Activated CD4-positive, CD25-positive, alpha-beta regulatory T cell treated with anti-CD3 and anti-CD28 coated beads, Interleukin-2, amount 50 U/mL, for 16 hours (primary cell): ENCODE data around the gene YPEL3.

Experiments used
- DNase-seq: peaks from one replicate; pipeline ENCODE4 v3.0.0-alpha.2; 2020; ENCODE audit warnings: low read depth, low spot score

The YPEL3 gene

DNA sequence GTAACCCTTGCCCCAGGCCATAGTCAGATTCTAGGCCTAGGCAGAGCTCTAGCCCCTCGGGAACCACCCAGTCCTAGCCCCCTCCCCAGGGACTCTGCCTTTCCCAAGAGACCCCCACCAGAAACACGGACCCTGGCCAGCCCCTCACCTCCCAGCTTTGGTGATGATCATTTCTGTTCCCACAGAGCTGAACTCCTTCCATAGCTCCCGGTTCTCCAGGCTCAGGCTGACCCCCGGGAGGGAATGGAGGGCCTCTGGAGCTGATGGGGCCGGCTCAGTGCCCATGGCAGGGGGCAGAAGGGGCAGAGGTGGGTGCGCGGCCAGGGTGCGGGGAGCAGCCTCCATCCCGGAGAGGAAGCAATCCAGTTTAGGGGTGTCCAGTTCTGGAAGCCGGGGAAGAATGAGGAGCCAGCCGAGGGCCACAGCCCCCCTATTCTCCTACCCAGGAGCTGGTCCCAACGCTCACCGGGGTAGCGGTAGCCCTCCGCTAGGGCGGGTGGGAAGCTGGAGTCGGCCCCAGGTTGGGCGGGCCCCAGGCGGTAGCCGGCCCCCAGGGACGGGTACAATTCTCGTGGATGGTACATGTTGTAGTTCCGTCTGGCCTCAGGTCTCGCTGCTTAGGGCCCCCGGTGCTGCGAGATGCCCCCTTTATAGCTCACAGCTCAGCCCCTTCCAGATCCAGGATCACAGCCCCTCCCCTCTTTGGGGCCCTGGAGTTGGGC, 5.2 kb downstream of the YPEL3 start:
- DNase-seq, result no peak

DNA sequence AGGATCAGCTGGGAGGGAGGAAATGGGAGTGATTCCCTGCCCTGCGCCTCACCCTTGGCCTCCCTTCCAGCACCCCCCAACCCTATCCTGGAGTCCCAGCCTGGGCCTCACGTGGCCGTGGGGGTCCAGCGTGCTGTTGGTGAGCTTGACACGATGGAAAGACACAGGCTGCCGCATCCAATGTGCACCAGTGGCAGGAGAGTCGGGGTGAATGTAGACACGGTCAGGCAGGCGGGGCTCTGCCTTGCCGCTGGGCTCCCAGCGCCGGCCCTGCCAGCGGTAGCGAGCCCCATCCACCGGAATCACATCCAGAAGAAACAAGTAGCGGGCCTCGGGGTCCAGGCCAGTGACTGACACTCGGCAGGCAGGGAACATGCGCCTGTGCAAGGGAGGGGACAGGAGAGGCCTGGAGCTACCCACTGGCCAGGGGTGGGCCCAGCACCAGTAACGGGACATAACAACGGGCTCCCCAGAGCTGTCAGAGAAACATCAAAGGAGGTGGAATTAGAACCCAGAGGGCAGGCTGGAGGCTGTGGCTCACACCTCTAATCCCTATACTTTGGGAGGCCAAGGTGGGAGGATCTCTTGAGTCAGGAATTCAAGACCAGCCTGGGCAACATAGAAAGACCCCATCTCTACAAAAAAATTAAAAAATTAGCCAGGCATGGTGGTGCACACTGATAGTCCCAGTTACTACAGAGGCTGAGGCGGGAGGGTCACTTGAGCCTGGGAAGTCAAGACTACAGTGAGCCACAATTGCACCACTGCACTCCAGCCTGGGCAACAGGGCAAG, 7.0 kb downstream of the YPEL3 start:
- no peak for DNase-seq

DNA sequence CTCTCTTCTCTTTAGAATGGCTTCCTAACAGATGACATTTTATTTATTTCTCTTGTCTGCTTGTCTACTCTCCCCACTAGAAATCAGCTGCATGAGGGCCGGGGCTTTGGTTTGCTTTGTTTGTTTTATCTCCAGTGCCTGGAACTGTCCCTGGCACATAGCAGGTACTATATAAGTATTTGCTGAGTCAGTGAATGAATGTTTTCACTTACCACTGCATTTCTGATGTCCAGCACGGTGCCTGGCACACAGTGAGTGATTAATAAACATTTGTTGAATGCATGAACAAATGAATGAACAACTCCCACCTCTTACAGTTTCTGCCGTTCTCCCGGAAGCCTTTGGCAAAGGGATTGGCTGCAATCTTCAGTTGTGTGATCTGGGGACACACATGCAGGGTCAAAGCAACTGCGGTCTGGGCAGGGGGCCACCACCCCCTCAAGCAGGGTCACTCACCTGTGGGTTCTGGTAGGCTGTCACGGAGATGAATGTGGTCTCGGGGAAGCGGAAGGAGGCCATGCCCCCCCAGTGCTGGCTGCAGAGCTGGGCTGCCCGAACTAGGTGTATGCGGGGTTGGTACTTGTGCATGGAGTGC, 7.7 kb downstream of the YPEL3 start:
- DNase-seq, result no peak

DNA sequence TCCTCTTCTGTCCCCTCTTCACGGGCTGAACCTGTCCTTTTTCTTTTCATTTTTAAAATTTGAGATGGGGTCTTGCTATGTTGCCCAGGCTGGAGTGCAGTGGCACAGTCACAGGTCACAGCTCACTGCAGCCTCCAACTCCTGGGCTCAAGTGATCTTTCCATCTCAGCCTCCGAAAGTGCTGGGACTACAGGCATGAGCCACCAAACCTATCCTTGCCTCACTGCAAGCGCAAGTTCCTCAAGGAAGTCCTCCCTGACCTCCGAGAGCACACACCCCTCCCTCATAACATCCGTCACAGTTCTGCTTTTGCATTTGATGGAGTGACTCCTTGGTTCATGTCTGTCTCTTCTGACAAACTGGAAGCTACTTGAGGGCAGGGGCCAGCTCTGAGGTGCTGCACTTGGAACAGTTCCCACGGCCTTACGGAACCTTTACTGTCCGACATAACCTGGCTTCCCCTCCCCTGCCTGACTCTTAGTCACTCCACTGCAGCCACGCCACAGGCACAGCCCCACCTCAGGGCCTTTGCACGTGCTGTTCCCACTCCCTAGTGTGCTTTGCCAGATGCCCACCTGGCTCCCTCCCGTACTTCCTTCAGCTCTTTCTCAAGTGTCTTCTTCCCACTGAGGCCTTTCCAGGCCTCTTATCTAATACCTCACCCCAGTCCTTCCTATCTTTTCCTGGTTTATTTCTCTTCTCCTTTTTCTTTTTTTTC, 8.7 kb downstream of the YPEL3 start:
- no peak for DNase-seq

DNA sequence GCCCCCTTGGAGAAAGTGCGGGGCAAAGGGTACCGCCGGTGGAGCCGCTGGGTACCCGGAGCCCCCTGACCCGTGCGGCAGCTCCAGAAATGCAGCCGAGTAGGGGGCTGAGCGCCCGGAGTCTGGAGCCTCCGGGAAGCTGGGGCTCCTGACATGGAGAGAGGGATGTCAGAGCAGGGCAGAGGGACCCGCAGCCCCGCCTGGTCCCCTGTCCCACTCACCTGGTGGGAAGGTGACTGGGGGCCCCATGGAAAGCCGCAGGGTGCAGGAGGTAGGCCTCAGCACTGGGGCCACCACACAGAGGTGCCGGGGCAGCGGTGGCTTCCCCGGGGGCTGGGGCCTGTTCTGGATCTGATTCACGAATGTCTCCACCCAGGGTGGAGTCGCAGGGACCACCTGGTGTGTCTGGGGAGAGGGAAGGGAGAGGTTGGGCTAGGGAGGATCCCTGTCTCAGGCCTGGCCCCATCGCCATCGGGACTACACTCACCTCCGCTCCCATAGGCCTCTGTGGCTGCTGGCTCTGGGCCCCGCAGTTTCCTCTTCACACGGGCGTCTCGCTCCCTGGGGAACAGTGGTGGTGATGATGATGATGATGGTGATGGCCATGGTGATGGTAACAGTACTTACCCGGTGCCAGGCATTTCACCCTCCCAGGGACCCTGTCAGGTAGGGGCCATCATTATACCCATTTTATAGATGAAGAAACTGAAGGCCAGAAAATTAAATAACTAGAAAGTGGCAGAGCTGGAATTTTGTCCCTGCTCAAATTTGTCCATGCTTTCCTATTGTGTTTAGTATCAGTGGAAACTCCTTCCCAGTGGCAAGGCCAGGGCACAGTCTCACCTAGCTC, 9.5 kb downstream of the YPEL3 start:
- DNase-seq, result no peak

DNA sequence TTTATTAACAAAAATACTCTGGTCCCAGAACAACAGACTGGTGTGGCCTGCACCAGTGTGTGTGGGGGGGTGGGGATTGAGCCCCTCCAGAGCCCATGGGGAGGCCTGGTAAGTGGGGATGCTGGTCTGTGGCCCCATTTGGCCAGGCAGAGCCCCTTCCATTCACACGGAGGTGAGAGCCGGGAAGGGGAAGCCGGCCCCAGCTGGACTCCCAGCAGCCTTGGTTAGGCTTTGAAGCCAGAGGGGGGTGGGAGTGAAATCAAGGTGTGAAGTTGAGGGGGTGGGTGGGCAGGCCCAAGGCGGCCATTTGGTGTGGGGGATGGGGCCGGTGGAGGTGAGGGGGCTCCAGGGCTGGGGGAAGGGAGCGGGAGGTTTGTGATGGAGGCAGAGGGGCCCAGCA, 10.2 kb downstream of the YPEL3 start:
- DNase-seq, result no peak

DNA sequence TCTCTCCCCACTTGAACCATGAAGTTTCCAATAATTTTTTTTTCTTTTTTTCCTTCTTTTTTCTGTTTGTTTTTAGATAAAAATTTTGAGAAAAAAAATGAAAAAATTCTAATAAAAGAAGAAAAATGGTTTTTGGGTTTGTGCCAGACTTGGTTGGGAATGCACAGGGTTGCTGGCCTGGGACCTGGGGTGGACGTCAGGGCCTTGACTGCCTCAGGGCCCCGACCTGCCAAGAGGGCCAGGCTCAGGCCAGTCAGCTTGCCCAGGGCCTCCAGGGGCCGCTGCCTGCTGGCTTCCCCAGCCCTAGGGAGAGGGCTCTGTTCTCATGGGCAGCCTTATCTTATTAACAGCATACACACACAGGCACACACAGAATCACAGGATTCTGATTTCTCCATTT, 10.8 kb downstream of the YPEL3 start:
- DNase-seq, result no peak

DNA sequence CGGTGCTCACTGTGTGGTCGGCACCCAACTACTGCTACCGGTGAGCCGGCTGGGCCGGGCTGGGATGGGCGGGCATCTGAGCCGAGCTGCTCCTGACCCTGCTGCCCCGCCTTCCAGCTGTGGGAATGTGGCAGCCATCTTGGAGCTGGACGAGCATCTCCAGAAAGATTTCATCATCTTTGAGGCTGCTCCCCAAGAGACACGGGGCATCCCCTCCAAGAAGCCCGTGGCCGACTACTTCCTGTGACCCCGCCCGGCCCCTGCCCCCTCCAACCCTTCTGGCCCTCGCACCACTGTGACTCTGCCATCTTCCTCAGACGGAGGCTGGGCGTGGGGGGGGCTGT, 11.2 kb downstream of the YPEL3 start:
- DNase-seq, result no peak

DNA sequence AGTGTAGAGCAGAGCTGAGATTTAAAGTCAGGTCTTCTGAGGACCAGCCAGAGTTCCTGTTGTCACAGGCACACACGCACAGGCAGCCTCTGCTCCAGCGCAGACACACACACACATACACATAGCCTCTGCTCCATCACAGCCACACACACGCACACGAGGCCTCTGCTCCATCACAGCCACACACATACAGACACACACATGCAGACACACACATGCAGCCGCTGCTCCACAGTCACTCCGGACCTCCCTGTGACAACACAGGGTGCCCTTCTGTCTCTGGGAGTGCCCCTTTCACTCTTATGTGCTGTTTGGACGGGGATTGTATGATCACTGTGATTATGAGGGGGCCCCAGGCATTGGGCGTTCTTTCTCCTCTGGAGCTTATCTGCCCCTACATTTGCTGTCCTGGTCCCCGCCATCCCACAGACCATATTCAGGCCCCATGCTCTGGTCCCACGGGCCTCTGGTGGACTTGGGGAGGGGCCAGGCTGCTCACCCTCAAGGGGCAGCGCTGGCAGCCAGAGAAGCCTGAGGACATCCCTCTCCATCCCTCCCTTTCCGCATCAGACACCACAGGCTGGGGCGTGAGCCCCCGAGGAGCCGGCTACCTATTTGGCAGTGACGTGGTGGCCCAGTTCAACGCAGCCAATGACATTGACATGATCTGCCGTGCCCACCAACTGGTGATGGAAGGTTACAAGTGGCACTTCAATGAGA, 11.8 kb downstream of the YPEL3 start:
- DNase-seq, result no peak

DNA sequence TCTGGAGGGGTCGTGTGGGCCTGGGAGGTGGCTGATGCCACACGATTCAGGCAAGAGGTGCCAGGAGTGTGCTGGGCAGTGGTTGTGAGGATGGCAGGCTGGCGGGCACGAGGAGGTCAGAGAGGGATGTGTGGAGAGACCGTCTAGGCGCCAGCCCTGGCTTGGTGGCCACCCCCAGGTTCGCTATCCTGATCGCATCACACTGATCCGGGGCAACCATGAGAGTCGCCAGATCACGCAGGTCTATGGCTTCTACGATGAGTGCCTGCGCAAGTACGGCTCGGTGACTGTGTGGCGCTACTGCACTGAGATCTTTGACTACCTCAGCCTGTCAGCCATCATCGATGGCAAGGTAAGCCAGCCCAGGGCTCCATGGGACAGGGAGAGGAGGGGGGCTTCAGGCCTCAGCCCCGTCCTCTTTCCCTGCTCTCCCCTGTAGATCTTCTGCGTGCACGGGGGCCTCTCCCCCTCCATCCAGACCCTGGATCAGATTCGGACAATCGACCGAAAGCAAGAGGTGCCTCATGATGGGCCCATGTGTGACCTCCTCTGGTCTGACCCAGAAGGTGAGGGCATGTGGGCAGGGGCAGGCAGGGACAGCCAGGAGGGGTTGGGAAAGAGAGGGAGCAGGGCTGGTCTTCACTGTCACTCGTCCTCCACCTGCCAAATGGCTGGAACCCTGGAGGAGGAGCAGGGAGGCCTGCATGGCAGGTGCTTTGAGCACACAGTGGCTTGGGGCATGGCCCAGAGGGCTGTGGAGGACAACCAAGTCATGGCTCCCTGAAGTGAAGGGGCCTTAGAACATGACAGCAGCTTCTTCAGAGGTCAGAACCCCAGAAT, 12.6 kb downstream of the YPEL3 start:
- DNase-seq, result no peak

DNA sequence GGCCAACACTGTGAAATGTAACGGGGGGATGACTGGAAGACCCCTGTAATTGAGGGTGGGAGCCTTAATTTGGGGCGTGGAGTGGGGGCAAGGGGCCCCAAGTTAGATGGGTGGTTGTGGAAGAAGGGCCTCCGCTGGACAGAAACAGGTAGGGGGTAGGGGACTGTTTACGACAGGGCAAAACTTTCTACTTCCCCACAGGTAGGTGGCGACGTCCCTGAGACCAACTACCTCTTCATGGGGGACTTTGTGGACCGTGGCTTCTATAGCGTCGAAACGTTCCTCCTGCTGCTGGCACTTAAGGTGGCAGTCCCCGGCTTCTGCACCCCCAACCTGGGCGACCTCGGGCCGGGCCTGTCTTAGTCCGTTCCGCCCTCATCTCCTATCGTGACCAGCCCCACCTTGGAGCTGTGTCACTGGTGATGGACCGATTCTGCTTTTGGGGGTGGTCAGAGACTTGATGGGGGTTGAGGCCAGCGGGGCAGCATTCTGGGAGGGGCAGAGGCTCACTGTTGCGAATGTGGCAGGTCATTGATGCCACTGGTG, 13.4 kb downstream of the YPEL3 start:
- DNase-seq, result no peak

DNA sequence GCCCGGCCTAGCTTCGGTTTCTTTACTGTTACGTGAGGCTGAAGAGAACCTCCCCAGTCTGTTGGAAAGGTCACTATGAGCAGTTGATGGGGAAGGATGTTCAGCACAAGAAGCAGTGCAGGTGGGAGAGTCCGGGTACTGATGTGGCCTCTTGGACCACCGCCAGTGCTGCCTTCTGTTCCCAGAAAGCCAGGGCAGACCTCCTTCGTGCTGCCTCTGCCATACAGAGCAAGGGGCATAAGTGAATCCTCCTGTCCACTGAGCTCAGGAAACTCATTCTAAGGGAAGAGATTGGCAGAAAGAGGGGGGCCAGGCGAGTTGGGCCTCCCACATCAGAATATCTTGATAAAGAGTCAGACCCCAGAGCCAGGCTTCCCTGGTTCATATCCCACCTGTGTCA, 16.5 kb downstream of the YPEL3 start:
- no peak for DNase-seq

DNA sequence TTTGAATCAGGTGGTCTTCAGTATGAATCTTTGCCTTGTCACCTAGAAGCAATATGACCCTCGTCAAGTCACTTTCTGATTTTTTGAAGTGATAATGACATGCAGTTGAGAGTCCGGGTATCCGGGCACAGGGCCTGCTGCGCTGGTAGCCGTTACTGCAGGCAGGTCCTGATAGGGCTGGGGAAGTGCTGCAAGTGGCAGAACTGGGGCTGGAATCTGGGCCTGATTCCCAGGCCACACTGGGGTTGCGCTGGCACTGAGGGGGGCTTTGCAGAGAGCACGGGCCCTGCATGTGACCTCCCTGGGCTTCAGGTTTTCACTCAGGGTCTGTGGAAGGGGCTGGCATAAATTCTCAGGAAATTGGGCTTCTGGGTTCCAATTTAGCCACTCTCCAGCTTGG, 17.3 kb downstream of the YPEL3 start:
- no peak for DNase-seq

DNA sequence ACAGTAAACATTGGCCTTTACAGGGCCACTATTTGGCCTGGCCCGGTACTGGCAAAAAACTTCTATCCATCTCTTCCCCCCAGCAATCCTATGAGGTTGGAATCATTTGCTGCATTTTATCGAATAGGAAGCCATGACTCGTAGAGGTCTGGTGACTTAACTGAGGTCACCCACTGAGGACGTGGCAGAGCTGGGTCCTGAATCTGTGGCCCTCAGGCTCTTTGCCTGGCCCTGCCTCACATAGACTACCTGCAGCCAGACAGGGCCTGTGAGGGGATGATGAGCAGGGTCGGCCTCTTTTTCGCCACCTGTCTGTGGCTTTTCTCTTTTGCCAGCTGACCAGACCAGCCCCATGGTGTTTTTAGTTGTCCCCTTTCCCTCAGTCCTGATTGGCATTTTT, 18.4 kb downstream of the YPEL3 start:
- no peak for DNase-seq

DNA sequence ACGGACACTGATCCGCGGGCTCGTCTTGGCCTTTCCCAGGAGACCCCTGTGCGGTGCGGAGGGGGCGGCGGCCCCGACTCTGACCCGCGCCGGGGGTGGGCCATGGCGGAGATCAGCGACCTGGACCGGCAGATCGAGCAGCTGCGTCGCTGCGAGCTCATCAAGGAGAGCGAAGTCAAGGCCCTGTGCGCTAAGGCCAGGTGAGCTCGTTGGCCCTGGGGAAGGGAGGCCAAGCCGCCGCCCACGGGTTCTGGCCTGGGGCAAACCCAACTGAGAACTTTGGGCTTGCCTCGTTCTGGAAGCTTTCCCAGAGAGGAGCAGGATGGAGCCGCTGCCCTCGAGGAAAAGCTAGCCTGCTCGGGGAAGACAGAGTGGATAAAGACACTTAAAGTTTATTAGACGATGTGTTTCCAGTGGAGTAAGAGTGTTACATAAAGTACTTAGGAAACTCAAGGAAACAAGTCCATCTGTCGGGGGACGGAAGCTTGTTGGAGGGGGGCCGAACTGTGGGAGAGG, 19.7 kb downstream of the YPEL3 start:
- DNase-seq, result no peak

DNA sequence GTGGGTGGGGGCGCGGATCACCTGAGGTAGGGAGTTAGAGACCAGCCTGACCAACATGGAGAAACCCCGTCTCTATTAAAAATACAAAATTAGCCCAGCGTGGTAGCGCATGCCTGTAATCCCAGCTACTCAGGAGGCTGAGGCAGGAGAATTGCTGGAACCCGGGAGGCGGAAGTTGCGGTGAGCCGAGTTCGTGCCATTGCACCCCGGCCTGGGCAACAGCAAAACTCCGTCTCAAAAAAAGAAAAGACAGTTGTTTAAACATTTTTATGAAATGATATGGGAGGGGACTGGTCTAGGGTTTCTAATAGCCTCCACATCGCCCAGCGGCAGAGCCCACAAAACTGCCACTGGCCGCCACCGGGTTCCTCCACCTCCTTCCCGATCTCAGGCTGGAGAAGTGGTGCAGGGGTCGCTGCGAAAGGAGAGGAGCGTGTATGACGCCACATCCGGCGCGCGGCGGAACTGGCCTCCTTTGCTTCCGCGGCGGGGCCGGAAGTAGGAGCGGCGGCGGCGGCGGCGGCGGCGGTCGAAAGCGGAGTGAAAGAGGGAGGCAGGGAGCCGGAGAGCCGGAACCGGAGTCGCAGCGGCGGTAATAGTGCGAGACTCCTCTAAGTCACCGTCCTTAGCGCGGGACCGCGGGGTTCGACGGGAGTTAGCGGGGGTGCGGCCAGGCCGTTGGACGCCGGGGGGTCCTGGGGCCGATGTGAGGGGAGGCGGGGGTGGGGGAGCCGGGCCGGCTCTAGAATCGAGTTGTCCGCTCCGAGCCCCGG, 20.3 kb downstream of the YPEL3 start, which contains the start of gene PPP4C:
PPP4C (plus strand) TSS at position 492 of the 773 bp plus-strand sequence. CDS start 384 bp downstream, outside the sequence.
- DNase-seq, result peak; percentile 78

DNA sequence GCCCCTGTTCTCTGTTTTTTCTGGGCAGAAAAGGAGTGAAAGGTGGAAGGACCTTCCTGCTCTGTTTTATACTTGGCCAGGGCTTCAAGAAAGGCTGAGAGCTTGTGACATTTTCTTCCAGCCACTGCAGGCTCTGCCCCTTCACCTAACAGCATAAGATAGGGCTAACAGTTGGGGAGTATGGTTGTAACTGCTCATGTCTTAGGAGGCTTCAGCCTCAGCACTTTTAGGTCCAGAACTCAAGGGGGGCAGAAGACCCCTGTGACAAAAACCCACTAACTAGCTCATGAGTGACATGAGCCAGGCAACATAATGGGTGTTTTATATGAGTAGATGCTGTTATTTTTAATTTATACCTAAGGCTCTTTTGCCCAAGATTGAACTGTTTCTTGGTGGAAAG, 25.5 kb downstream of the YPEL3 start:
- no peak for DNase-seq
